ENCODE data around the gene RPS6KA5.
"Not testable (repeated sequence)": the region's sequence is repeated elsewhere in the genome, so short reads cannot be mapped to it uniquely, and the experiment has no call there.

Gene RPS6KA5

DNA sequence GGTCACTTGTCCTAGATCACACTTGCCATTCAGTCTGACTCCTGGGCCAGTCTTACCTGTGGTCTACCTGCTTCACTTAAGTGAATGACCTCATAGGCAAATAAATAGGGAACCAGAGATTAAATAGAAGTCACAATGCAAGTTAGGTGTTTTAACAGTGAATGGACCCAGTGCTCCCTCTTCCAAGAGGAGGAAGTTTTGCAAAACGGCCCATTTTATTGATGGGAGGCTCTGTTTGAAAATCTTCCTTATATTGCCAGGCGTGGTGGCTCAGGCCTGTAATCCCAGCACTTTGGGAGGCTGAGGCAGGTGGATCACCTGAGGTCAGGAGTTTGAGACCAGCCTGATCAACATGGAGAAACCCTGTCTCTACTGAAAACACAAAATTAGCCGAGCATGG, 79.8 kb downstream of the RPS6KA5 start:
- DNase-seq = not testable (repeated sequence)

DNA sequence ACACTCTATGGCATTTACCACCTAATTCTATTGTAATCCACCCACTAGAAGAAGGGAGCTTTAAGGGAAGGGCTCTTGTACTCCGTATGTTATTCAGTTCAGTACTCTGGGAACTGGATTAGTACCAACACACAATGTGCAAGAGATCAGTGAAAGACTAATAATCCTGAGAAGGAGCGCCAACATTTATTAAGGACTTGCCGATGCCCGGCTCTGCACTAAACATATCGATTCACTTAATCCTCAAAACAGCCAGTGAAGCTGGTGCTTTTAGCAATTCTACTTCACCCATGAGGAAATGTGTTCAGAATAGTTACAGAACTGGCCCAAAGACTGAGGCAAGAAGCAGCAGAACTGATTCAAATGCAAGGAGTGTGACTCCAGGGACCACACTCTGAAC, 80.9 kb downstream of the RPS6KA5 start:
- no peak for DNase-seq

DNA sequence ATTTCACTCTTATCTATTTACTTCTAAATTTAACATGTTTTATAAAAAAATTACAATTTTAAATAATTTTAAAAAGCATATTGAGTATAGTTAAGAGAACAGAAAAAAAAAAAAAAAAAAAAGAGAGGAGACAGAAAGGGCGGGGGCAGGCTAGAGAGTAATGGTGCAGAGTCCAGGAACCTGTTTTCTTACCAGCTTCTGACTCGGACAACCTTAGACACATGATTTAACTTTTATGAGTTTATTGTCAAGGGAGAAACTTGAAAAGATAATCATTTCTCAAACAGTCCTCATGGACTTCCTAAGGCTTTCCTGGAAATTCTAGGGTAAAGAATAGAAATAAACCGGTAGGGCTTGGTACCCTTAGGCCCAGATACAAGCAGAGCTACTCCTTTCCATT, 84.3 kb downstream of the RPS6KA5 start:
- DNase-seq = no peak

- no peak for DNase-seq
Measured at GRCh38 chr14:90971687-90972086, 88.8 kb downstream of the RPS6KA5 start.

DNA sequence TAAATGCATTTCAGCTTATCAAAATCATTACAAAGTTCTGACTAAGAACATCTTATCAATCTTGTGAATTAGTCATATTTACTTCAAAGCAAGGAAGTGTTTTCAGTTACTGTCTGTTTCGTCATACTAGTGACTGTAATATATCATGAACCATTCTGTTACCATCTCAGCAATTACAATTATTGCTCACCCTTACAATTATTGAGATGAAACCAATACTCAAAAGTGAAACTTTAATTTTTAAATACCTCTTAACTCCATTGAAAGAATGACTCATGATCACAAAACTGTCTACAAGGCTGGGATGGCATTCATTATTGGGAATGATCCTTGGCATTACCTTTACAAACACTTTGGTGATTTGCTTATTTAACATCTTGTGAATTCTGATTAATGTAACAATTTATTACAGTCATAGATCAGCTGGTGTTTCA, 90.3 kb downstream of the RPS6KA5 start:
- DNase-seq = no peak

DNA sequence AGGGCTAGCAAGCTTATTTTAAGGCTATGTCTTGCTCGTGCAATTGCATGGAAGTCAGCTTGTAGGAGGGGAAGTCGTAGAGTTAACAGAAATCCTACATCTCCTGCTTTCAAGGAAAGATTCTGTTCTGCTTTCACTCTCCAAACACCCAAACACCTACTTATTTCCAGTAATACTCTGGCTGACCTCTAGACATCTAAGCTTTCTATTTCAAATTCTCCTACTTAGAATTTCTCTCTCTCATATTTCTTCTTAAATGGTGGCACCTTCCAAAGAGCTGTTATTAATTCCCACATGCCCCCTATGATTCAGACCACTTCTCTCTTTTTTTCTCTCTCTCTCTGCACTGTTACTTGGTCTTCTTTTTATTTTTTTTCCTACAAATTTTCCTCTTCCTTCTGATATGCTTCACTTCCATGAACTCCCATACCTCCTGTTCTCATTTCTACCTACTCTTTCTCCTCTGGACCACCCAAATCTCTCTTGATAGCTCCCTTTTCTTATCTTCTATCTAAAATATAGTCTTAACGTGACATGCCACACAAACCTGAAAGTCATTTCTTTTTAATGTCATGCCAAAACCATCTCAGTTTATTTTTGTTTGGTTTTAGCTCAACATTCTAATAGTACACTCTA, 90.8 kb downstream of the RPS6KA5 start:
- no peak for DNase-seq

DNA sequence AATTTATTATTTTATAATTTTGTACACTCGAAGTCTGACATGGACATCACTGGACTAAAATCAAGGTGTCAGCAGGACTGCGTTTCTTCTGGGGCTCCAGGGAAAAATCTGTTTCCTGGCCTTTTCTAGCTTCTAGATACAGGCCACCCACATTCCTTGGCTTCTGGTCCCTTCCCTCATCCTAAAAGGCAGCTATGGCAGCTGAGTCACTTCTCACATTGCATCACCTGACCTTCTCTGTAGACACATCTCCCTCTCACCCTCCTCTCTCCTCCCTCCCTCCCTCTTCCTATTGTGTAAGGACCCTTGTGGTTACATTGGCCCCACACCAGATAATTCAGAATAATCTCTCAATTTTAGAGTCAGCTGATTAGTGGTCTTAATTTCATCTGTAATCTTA, 92.4 kb downstream of the RPS6KA5 start:
- DNase-seq = no peak

DNA sequence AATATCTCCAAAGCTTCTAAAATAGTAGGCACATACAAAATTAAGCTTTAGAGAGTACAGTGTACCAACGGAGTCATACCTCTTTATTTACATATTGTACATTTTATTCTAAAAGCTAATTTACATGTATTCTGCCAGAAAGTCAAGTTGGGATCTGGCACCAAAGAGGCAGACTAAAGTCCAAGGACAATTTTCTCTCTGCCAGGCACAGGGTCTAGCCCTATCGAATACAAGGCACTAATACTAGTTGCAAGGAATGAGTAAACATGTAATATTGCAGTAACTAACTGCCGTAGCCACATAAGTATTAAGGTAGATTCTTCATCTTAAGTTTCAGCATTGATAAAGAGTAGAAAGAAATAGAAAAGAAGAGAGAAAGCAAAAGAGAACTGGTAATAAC, 93.9 kb downstream of the RPS6KA5 start:
- no peak for DNase-seq

DNA sequence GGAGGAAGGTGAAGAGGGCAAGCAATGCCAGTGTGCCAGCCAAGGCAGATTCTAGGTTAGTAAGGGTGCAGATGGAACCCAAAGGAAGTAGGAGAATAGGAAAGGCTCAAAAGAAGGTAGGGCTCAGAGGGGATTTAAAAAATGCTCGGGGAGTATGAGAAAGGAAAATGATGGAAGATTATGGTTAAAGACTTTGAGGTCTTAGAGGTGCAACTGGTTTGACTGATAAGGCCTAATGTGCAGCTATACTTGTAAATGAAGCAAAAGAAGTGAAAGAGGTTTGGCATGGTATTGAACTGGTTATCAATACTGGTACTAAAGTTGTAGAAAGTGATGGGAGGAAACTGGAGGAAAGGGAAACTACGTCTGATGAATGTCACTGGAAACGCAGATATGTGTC, 94.7 kb downstream of the RPS6KA5 start:
- no peak for DNase-seq

DNA sequence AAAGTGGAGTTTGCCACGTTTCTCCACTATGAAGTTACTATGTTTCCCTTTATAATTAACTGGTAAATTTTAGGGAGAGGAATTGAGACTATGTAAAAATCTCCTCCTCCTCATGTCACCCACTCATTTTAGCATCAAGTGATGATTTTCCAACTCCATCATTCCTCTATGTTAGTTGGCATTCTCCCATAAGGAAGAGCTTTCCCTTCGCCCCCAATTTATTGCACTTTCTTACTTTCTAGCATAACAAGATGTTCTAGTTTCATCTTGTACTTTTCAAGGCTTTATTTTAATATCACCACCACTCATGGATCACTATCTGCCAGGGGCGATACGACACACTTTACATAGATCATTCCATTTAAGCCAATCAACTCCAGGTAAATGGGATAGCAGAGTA, 97.1 kb downstream of the RPS6KA5 start:
- DNase-seq = no peak

DNA sequence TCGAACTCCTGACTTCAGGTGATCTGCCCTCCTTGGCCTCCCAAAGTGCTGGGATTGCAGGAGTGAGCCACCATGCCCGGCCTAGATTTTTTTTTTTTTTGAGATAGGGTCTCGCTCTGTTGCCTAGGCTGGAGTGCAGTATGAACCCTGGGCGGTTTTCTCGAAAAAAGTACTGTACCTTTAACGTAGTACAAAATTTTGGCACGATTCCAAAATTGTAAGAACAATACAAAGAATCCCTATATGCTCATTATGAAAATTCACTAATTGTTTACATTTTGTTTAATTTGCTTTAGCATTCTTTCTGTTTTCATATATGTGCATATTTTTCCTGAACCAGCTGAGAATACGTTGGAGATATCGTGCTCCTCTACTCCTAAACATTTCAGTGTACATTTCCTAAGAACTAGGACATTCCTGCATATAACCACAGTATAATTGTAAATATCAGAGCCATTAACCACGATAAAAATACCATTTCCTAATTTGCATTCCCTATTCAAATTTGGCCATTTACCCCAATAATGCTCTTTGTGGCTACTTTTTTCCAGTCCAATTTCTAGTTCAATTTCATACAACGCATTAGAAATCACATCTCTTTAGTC, 97.8 kb downstream of the RPS6KA5 start:
- no peak for DNase-seq

- DNase-seq = no peak
Measured at GRCh38 chr14:90960818-90961217, 99.6 kb downstream of the RPS6KA5 start.

- no peak for DNase-seq
Measured at GRCh38 chr14:90959344-90959743, 101.1 kb downstream of the RPS6KA5 start.

- DNase-seq = no peak
Measured at GRCh38 chr14:90956273-90956672, 104.2 kb downstream of the RPS6KA5 start.

- DNase-seq = not testable (repeated sequence)
Measured at GRCh38 chr14:90953643-90954042, 106.8 kb downstream of the RPS6KA5 start.

DNA sequence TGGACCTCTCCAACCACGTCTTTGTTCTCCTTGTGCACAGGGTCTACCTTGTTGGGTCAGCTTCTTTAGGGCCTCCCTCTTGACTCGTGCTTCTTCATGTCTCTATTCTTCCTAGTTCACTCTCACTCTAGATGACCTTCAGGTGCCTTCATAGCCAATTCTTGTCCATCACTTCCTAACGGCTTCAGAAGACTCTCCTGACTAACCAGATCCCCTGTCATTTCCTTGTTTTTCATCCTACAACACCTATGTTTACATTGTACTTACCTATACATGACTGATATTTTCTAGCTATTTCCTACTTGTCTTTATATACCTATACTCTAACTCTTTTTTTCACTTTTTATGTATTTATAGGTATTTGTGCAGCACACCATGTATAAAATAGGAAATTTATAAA, 117.1 kb downstream of the RPS6KA5 start:
- DNase-seq = no peak

DNA sequence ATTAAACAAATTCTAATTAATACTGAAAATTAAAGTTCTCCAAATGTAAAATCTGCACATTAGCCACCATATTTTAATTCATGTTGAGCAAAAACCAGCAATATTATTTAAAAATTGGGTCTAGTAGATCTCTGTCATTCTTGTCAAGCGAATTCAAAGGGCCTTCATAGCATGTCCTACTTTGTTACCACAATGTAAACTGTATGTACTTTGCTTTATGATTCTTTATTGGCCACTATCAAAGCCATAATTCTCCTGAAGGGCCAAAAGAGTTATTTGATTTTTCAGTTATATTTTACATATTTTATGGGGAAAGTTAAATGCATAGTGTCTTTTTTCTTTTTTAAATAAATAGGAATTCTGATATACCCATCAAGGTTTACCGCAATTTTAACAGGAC, 117.9 kb downstream of the RPS6KA5 start:
- no peak for DNase-seq

DNA sequence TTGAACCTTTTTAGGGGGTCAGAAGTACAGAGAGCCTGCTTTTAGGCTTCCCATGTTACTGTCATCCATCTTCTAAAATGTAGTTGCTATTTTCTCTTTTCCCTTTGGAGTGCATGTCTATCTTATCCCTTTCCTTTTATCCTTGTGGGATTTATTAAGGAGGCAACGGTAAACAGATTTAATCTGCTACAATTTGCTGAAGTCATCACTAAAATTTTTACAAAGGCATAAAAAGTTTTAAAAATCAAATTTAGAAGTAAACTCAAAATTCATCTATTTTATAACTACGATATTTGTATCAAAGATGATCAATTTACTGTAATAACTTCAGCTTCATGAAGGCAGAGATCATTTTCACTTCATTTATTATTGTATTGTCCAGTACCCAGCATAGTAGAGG, 118.7 kb downstream of the RPS6KA5 start:
- DNase-seq = no peak

DNA sequence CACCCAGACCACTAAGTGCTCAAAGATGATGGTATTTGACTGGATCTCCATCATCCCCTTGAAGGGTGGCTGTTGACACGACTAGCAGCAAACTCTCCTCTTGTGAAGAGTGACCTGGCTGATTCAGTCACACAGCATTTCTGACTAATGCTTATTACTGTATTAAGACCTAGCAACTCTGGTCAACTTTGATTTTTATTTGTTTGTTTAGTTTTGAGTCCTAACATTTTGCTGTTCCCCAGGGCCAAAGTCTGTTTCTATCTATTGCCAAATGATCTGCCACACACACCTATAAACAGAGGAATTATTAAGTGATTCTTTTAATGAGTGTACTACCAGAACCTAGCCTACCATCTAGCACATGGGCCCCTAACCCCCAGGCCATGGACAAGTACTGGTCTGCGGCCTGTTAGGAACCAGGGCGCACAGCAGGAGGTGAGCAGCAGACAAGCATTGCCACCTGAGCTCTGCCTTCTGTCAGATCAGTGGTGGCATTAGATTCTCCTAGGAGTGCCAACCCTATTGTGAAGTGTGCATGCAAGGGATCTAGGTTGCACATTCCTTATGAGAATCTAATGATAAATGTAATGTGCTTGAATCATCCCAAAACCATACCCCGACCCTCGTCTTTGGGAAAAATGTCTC, 120.0 kb downstream of the RPS6KA5 start:
- DNase-seq = no peak

DNA sequence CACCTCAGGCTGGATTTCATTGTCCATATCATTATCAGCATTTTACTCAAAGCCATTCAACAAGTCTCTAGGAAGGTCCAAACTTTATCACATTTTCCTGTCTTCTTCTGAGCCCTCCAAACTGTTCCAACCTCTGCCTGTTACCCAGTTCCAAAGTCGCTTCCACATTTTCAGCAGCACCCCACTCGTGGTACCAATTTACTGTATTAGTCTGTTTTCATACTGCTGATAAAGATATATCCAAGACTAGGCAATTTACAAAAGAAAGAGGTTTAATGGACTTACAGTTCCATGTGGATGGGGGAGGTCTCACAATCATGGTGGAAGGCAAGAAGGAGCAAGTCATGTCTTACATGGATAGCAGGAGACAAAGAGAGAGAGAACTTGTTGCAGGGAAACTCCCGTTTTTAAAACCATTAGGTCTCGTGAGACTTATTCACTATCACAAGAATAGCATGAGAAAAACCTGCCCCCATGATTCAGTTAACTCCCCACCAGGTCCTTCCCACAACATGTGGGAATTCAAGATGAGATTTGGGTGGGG, 121.1 kb downstream of the RPS6KA5 start:
- not testable (repeated sequence) for DNase-seq

- DNase-seq = no peak
Measured at GRCh38 chr14:90938615-90939014, 121.8 kb downstream of the RPS6KA5 start.

GRCh38 chr14:90936757-90937440, 123.5 kb downstream of the RPS6KA5 start:
- DNase-seq = no peak

DNA sequence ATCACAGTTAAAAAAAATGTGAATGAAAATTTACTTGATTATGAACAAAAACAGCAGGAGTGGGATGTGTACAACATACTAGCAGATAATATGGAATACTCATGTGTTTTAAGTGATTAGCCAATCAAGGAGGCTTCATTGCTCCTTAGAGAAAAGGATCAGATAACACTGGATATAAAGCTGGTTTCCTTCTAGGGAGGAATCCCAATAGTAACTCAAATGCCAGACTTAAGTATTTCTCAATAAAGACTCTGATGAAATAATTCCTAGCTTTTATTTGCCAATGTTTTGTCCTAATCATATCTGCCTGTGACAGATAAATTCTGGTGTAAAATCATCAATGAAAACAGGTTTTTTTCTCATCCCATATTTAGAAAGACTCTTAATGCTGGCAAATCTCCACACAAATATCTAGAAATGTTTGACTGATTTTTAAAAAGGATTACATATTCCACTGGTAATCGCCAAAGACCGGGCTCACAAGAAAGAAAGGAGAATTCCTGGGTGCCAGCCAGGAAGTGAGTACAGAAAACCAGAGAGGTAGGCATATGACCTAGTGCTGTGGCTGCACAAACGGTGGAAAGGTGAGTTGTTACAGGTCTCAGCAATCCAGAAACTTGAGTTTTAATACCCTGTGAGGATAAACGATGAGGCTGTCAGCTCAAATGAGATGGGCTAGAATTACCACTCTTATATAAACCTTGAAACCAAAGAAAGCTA, 135.7 kb downstream of the RPS6KA5 start:
- DNase-seq = no peak

Data from activated CD4-positive, alpha-beta T cell treated with anti-CD3 and anti-CD28 coated beads, Interleukin-2, amount 50 U/mL, for 4 hours (primary cell).